Measurements from ENCODE around the gene EEF1AKMT2. TPM values are rescaled to one million over a fixed set of nuclear protein-coding genes. Genes with fewer than 3 reads are reported as not detected.
"Not testable (repeated sequence)": the region's sequence is repeated elsewhere in the genome, so short reads cannot be mapped to it uniquely, and the experiment has no call there.

EEF1AKMT2 gene
- total RNA-seq, 2 experiments from 2014 or later: 22.3 to 25.5 TPM

DNA sequence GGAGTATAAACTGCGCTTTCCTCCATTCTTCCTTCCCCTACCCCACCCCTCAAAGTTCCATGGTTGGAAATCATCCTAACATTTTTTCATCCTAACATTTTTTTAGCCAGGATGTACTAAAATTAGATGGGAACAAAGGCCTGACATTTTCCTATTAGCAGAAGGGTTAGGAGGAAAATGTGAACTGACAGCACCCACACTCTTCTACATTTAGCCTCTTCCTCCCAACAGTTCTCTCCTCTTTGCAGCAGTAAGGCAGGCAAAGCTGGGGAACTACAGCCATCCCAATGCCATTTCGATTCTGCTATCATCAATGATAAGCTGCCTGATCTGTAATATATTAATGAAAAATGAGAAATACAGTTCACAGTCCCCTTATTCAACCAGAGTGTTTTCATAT, 36.1 kb downstream of the EEF1AKMT2 start:
- H3K4me1 Mint-ChIP-seq (ENCODE audit: low read depth): peaks cover under 1% of the 10 kb centered on the region
- no peaks in the 10 kb centered on the region for H3K27me3 Mint-ChIP-seq (ENCODE audit: low read depth)
- no peak overlapping the region for H3K4me3 Mint-ChIP-seq
- CTCF ChIA-PET: interaction anchor here (0.8 to 2.6 kb wide), 4 partner anchors 10 to 108 kb away, joined by 3 to 15 read pairs (median 4); no protein-coding TSS in a partner anchor
- DNase-seq (no peak), ATAC-seq (no peak)
- no peak overlapping the region for H3K27ac Mint-ChIP-seq
- POLR2A ChIA-PET: interaction anchor here (0.8 to 1.2 kb wide), 2 partner anchors 36 to 46 kb away, joined by 4 to 5 read pairs; partner anchors contain the start of genes ABRAXAS2 and EEF1AKMT2
- peaks cover 33% of the 10 kb centered on the region for H3K36me3 Mint-ChIP-seq (ENCODE audit: low read depth)
- H3K9me3 Mint-ChIP-seq (ENCODE audit: insufficient read depth): no peaks in the 10 kb centered on the region

DNA sequence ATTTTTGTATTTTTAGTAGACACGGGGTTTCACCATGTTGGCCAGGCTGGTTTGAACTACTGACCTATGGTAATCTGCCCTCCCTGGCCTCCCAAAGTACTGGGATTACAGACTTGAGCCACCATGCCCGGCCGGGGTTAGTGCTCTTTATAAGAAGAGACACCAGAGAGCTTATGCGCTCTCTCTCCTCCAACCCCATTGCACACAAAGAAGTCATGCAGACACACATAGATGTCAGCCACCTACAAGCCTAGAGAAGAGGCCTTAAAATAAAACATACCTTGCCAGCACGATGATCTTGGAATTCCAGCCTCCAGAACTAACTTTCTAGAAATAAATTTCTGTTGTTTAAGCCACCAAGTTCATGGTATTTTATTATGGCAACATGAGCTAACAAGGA, 37.5 kb downstream of the EEF1AKMT2 start:
- Mint-ChIP-seq H3K27me3 (ENCODE audit: low read depth) (no peaks in the 10 kb centered on the region), H3K27ac (no peak overlapping the region), H3K4me3 (no peak overlapping the region), H3K9me3 (ENCODE audit: insufficient read depth) (no peaks in the 10 kb centered on the region), H3K4me1 (ENCODE audit: low read depth) (peaks cover 5% of the 10 kb centered on the region), H3K36me3 (ENCODE audit: low read depth) (peaks cover 30% of the 10 kb centered on the region)
- ATAC-seq (no peak), DNase-seq (no peak)
- POLR2A ChIA-PET: interaction anchor here (0.6 kb wide), 1 partner anchor 261 kb away, joined by 3 read pairs; no protein-coding TSS in a partner anchor
- CTCF ChIA-PET: interaction anchor here (1.2 kb wide), 1 partner anchor 13 kb away, joined by 3 read pairs; no protein-coding TSS in a partner anchor

DNA sequence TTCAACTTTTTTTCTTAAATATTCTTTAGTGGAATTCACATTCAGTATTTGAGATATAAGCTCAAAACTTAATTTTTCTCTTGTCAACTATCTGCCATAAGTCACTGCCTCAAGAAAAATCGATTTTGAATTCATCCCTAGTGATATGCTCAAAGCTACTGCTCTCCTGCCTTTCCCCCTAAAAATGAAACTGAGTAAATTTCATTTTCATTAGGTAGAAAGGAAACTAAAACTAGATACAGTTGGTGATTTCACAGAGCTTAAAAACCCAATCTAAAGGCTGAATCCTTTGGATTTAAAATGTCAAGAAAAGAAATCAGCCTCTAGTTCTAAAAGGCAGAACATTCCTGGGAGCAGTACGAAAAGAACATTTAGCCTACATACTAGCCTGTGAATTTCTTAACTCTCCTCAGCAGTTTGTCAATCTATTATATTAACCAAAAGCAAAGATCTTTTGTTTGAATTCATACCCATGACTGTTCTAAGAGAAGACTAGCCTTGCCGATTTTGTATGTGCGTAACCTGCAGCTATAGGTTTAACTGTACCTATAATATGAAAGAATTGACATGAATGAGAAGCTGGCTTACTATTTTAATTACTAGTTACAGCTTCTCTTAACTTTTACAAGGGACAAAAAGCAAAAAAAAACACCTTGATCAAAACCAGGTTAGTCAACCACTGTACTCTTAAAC, 42.6 kb downstream of the EEF1AKMT2 start:
- DNase-seq (no peak), ATAC-seq (no peak)
- Mint-ChIP-seq H3K4me3 (peak overlapping the region; percentile 31), H3K9me3 (ENCODE audit: insufficient read depth) (no peaks in the 10 kb centered on the region), H3K36me3 (ENCODE audit: low read depth) (peaks cover 32% of the 10 kb centered on the region), H3K4me1 (ENCODE audit: low read depth) (peaks cover 23% of the 10 kb centered on the region), H3K27ac (peak overlapping the region; percentile 75), H3K27me3 (ENCODE audit: low read depth) (no peaks in the 10 kb centered on the region)
- POLR2A ChIA-PET: interaction anchor here (0.6 to 1.2 kb wide), 5 partner anchors 8 to 61 kb away, joined by 3 read pairs; partner anchors contain the start of gene EEF1AKMT2
- CTCF ChIA-PET: interaction anchor here (0.7 to 5.9 kb wide), 20 partner anchors 8 to 312 kb away, joined by 3 to 34 read pairs (median 5); partner anchors contain the start of genes ABRAXAS2 and EEF1AKMT2

DNA sequence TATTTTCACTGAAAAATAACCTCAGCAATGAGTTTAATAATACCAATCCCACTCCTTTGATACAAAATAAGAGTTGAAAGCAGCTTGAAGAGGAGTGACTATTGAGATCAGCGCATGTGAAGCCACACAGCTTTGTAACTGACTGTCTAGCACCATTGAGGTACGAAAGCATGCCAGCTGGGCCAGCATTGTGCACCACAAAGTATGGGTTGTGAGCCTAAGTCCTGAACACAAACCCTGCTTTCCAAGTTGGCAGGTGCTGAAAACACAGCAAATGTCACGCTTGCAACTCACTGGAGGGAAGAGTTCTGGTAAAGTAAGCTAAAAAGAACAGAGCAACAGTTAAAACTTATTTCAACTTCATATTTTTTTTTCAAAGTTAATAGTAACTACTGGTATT, 43.5 kb downstream of the EEF1AKMT2 start:
- no peak overlapping the region for H3K4me3 Mint-ChIP-seq
- H3K4me1 Mint-ChIP-seq (ENCODE audit: low read depth): peaks cover 23% of the 10 kb centered on the region
- no peak for ATAC-seq
- H3K36me3 Mint-ChIP-seq (ENCODE audit: low read depth): peaks cover 32% of the 10 kb centered on the region
- DNase-seq: no peak
- no peaks in the 10 kb centered on the region for H3K27me3 Mint-ChIP-seq (ENCODE audit: low read depth)
- H3K27ac Mint-ChIP-seq: no peak overlapping the region
- no peaks in the 10 kb centered on the region for H3K9me3 Mint-ChIP-seq (ENCODE audit: insufficient read depth)
- POLR2A ChIA-PET: interaction anchor here (0.7 to 1.2 kb wide), 3 partner anchors 30 to 60 kb away, joined by 3 read pairs; partner anchors contain the start of gene EEF1AKMT2
- CTCF ChIA-PET: interaction anchor here (0.9 to 5.9 kb wide), 17 partner anchors 7 to 313 kb away, joined by 3 to 34 read pairs (median 5); partner anchors contain the start of genes ABRAXAS2 and EEF1AKMT2

DNA sequence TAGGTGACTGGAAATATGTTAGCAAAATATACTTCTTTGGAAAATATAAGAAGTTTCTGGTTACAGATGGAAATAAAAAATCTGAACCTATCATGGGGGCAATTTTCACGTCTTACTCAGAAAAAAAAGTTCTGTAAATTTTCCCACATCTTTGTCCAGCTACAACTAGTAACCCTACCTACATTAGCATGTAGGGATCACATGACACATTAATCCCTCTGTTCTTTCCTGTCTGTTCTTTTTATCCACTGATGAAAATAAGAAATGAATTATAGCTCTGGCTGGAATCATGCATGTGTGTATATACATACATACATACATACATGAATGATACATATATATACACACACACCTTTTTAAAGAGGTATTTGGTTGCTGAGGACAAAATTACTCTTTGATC, 43.9 kb downstream of the EEF1AKMT2 start:
- POLR2A ChIA-PET: interaction anchor here (0.8 to 1.2 kb wide), 3 partner anchors 44 to 51 kb away, joined by 3 read pairs; partner anchors contain the start of gene EEF1AKMT2
- no peak overlapping the region for H3K27ac Mint-ChIP-seq

DNA sequence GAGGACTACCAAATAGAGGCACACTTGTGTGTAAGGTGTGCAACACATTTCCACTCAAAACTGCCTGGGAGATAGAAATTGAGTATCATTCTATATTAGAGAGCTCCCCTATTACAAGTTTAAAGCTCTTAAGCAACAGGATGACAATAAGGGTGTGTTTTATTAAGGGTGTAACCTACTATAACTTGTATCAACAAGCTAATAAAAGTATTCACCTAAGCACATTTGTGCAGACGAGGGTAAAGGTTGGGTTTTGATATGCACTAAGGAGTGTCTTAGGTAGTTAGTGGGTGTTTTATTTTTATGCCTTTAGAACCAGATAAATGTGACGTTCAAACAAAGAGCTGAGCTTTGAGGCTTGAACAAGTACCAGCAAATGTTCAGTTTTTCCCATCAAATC, 44.7 kb downstream of the EEF1AKMT2 start:
- Mint-ChIP-seq H3K4me3 (no peak overlapping the region), H3K4me1 (ENCODE audit: low read depth) (peaks cover 31% of the 10 kb centered on the region), H3K27me3 (ENCODE audit: low read depth) (peaks cover 6% of the 10 kb centered on the region), H3K36me3 (ENCODE audit: low read depth) (peaks cover 30% of the 10 kb centered on the region), H3K9me3 (ENCODE audit: insufficient read depth) (no peaks in the 10 kb centered on the region), H3K27ac (no peak overlapping the region)
- CTCF ChIA-PET: interaction anchor here (1.4 to 5.9 kb wide), 7 partner anchors 9 to 212 kb away, joined by 3 to 34 read pairs (median 12); no protein-coding TSS in a partner anchor
- POLR2A ChIA-PET: interaction anchor here (0.8 to 1.2 kb wide), 2 partner anchors 44 to 50 kb away, joined by 3 read pairs; partner anchors contain the start of gene EEF1AKMT2
- DNase-seq (no peak), ATAC-seq (no peak)

More for the DNA sequence above, 43.9 kb downstream of the EEF1AKMT2 start:
- Mint-ChIP-seq H3K4me1 (ENCODE audit: low read depth) (peaks cover 24% of the 10 kb centered on the region), H3K9me3 (ENCODE audit: insufficient read depth) (no peaks in the 10 kb centered on the region), H3K36me3 (ENCODE audit: low read depth) (peaks cover 31% of the 10 kb centered on the region), H3K27me3 (ENCODE audit: low read depth) (peaks cover 2% of the 10 kb centered on the region), H3K4me3 (no peak overlapping the region)
- no peak for DNase-seq
- CTCF ChIA-PET: interaction anchor here (1.4 to 5.9 kb wide), 8 partner anchors 12 to 217 kb away, joined by 3 to 34 read pairs (median 9); no protein-coding TSS in a partner anchor
- ATAC-seq: no peak

DNA sequence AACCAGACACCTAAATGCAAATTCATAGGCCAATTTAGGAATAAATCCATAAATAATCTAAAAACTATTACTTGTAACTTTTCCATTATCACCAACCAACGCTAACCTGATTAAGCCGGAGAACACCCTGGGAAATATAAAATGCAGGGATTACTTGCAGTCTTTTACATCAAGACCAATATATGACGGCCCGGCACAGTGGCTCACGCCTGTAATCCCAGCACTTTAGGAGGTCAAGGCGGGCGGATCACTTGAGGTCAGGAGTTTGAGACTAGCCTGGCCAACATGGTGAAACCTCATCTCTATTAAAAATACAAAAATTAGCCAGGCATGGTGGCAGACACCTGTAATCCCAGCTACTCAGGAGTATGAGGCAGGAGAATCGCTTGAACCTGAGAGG, 45.2 kb downstream of the EEF1AKMT2 start:
- POLR2A ChIA-PET: interaction anchor here (0.6 to 1.2 kb wide), 3 partner anchors 50 to 117 kb away, joined by 3 read pairs; no protein-coding TSS in a partner anchor
- H3K4me1 Mint-ChIP-seq (ENCODE audit: low read depth): peaks cover 36% of the 10 kb centered on the region
- DNase-seq; H3K27ac Mint-ChIP-seq; ATAC-seq; H3K4me3 Mint-ChIP-seq; H3K27me3 Mint-ChIP-seq (ENCODE audit: low read depth); H3K9me3 Mint-ChIP-seq (ENCODE audit: insufficient read depth): not testable (repeated sequence)
- peaks cover 29% of the 10 kb centered on the region for H3K36me3 Mint-ChIP-seq (ENCODE audit: low read depth)
- CTCF ChIA-PET: interaction anchor here (1.0 to 5.9 kb wide), 11 partner anchors 10 to 216 kb away, joined by 3 to 34 read pairs (median 7); no protein-coding TSS in a partner anchor

DNA sequence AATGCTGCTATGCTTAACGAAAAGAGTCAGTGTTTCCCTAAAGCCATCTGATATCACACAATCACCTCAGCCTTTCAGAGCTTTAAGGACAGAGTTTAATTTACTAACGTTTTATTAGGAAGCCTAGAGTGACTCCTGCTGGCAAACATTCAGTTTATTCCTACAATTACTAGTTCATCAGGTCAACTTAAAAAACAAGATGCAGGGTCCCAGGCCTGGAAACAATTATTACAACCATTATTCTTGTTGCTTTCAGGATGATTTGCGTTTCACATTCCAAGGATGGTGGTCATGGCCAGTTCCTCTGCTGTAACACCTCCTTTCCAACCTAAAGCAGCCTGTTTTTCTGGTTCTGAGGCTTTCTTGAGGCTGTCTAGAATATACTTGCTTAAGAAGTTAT, 46.0 kb downstream of the EEF1AKMT2 start:
- ChIA-PET CTCF (interaction anchor here (0.8 to 5.9 kb wide), 22 partner anchors 10 to 215 kb away, joined by 3 to 34 read pairs (median 5); partner anchors contain the start of gene EEF1AKMT2), POLR2A (interaction anchor here (0.6 to 1.3 kb wide), 3 partner anchors 27 to 116 kb away, joined by 3 to 6 read pairs (median 3); no protein-coding TSS in a partner anchor)
- no peak for ATAC-seq
- Mint-ChIP-seq H3K27ac (no peak overlapping the region), H3K4me3 (no peak overlapping the region), H3K4me1 (ENCODE audit: low read depth) (peaks cover 44% of the 10 kb centered on the region), H3K9me3 (ENCODE audit: insufficient read depth) (no peaks in the 10 kb centered on the region), H3K36me3 (ENCODE audit: low read depth) (peaks cover 27% of the 10 kb centered on the region), H3K27me3 (ENCODE audit: low read depth) (peaks cover 6% of the 10 kb centered on the region)
- DNase-seq: no peak

DNA sequence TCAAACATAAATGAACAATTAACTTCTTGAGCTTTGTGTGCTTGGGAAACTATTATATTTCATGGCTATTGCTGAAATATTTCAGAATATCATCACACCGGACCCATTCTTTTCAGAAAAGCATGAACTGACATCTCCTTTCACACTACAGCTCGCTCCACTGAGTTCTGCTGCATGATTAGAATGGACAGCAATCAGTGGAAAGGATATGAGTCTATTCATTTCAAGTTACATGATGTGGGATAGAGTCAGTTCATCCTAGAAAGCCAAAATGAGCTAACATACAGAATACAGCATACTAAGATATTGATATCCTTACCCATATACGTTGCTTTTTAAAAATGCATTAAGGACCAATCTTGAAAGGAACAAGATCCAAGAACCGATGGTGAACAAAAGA, 46.4 kb downstream of the EEF1AKMT2 start:
- ATAC-seq: no peak
- peaks cover 25% of the 10 kb centered on the region for H3K36me3 Mint-ChIP-seq (ENCODE audit: low read depth)
- H3K27me3 Mint-ChIP-seq (ENCODE audit: low read depth): peaks cover 6% of the 10 kb centered on the region
- peak overlapping the region; percentile 75 for H3K4me3 Mint-ChIP-seq
- no peaks in the 10 kb centered on the region for H3K9me3 Mint-ChIP-seq (ENCODE audit: insufficient read depth)
- CTCF ChIA-PET: interaction anchor here (0.8 to 5.9 kb wide), 20 partner anchors 11 to 215 kb away, joined by 3 to 34 read pairs (median 5); partner anchors contain the start of gene EEF1AKMT2
- no peak overlapping the region for H3K27ac Mint-ChIP-seq
- no peak for DNase-seq
- POLR2A ChIA-PET: interaction anchor here (1.2 to 1.3 kb wide), 2 partner anchors 27 to 116 kb away, joined by 3 to 6 read pairs; no protein-coding TSS in a partner anchor
- peaks cover 48% of the 10 kb centered on the region for H3K4me1 Mint-ChIP-seq (ENCODE audit: low read depth)

DNA sequence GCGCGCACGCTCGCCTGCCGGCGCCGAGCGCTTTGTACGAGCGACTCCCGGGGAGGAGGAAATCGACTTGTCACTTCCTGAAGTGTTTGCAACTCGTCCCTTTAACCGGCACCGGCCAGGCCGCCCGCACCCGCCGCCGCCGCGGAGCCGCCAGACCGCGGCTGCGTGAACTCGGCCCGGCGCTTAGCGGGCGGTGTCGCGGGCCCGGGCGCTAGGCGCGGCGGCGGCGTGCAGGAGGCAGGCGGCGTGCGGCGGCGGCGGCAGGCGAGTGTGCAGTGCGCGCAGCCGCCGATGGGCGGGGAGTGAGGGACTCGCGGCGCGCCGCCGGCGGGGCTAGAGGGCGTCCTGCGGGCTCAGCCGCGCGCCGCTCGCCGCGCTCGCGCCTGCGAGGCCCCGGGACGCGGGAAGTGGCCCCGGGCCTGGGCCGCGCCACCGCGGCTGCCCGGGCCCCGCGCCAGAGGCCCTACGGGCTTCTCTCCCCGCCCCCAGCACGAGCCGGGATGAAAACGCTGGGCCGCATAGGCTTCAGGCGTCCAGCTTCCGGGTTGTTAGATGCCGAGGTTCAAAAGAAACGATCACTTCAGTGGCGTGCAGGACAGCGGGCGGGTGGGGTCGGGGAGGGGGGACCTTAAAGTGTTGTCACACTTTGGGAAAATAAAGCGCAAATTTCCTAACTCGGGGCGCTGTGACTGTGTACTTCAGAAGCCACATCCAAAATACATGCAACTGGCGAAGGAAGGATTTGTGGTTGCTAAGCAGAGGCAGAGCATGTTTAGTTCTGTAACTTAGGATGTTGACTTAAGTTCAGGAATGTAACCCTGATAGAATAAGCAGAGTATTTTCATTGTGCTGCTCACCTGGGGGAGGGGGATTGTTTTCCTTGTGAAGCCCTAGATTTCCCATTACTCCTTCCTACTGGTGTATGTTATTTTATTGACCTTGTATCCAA, 47.3 kb downstream of the EEF1AKMT2 start, which contains the start of gene FAM53B:
Gene FAM53B (minus strand): TSS at position 277 of the 949 bp plus-strand sequence. CDS start 37,665 bp downstream, outside the sequence.
- ChIA-PET CTCF (interaction anchor here (1.1 to 5.9 kb wide), 14 partner anchors 12 to 214 kb away, joined by 3 to 34 read pairs (median 7); partner anchors contain the start of gene EEF1AKMT2), POLR2A (interaction anchor here (1.0 to 1.3 kb wide), 2 partner anchors 26 to 57 kb away, joined by 3 to 6 read pairs; partner anchors contain the start of gene ABRAXAS2)
- peaks cover 54% of the 10 kb centered on the region for H3K4me1 Mint-ChIP-seq (ENCODE audit: low read depth)
- H3K27ac Mint-ChIP-seq: peak within 1 kb of the TSS; percentile 86
- peak; percentile 87 for ATAC-seq
- no peaks in the 10 kb centered on the region for H3K9me3 Mint-ChIP-seq (ENCODE audit: insufficient read depth)
- peak within 1 kb of the TSS; percentile 94 for H3K4me3 Mint-ChIP-seq
- H3K36me3 Mint-ChIP-seq (ENCODE audit: low read depth): peaks cover 21% of the 10 kb centered on the region
- peak; percentile 82 for DNase-seq
- H3K27me3 Mint-ChIP-seq (ENCODE audit: low read depth): peaks cover 6% of the 10 kb centered on the region

All from activated CD8-positive, alpha-beta T cell treated with anti-CD3 and anti-CD28 coated beads, Interleukin-2, amount 10 ng/mL, durations not matched to agents 7 days and 5 days (primary cell).